ENCODE data around the gene ACVR1.
"Not testable (repeated sequence)": the region's sequence is repeated elsewhere in the genome, so short reads cannot be mapped to it uniquely, and the experiment has no call there.

ACVR1 gene

GRCh38 chr2:157893611-157894010, 17.5 kb upstream of the ACVR1 start:
- DNase-seq = no peak

- DNase-seq = no peak
Observed at GRCh38 chr2:157891643-157892041, 15.5 kb upstream of the ACVR1 start.

GRCh38 chr2:157890969-157891642, 15.0 kb upstream of the ACVR1 start:
- peak; percentile 50 for DNase-seq

- no peak for DNase-seq
Observed at GRCh38 chr2:157887946-157888345, 11.8 kb upstream of the ACVR1 start.

- DNase-seq = not testable (repeated sequence)
Observed at GRCh38 chr2:157884533-157884932, 8.4 kb upstream of the ACVR1 start.

- DNase-seq = no peak
Observed at GRCh38 chr2:157880927-157881326, 4.8 kb upstream of the ACVR1 start.

GRCh38 chr2:157877761-157878400, 1.8 kb upstream of the ACVR1 start:
- no peak for DNase-seq

- no peak for DNase-seq
Observed at GRCh38 chr2:157876786-157877138, 632 bp upstream of the ACVR1 start.

- DNase-seq = no peak
Observed at GRCh38 chr2:157875641-157876065, 477 bp downstream of the ACVR1 start.

GRCh38 chr2:157874997-157875640, 1.0 kb downstream of the ACVR1 start:
- peak; percentile 32 for DNase-seq

- peak; percentile 49 for DNase-seq
Observed at GRCh38 chr2:157874348-157874747, 1.8 kb downstream of the ACVR1 start.

- DNase-seq = no peak
Observed at GRCh38 chr2:157872791-157873190, 3.3 kb downstream of the ACVR1 start.

- DNase-seq = no peak
Observed at GRCh38 chr2:157871415-157871814, 4.7 kb downstream of the ACVR1 start.

GRCh38 chr2:157868993-157869392, 7.1 kb downstream of the ACVR1 start:
- DNase-seq = no peak

- no peak for DNase-seq
Observed at GRCh38 chr2:157867703-157868102, 8.4 kb downstream of the ACVR1 start.

- peak; percentile 38 for DNase-seq
Observed at GRCh38 chr2:157866666-157867642, 9.2 kb downstream of the ACVR1 start.

- no peak for DNase-seq
Observed at GRCh38 chr2:157866202-157866601, 9.9 kb downstream of the ACVR1 start.

GRCh38 chr2:157864857-157865430, 11.2 kb downstream of the ACVR1 start:
- no peak for DNase-seq

- DNase-seq = no peak
Observed at GRCh38 chr2:157858846-157859245, 17.3 kb downstream of the ACVR1 start.

- no peak for DNase-seq
Observed at GRCh38 chr2:157857881-157858280, 18.2 kb downstream of the ACVR1 start.

GRCh38 chr2:157856187-157856515, 20.0 kb downstream of the ACVR1 start:
- no peak for DNase-seq

GRCh38 chr2:157853820-157854219, 22.3 kb downstream of the ACVR1 start:
- DNase-seq = no peak

- no peak for DNase-seq
Observed at GRCh38 chr2:157853211-157853610, 22.9 kb downstream of the ACVR1 start.
